ENCODE data around the gene RNF144A. TPM values are rescaled to one million over a fixed set of nuclear protein-coding genes. Genes with fewer than 3 reads are reported as not detected.

Gene RNF144A
- total RNA-seq, 4 donors from 2014 or later, result 27.3 to 47.3 (median 37.4) TPM

GRCh38 chr2:6968319-6969100 lies 51.3 kb downstream of the RNF144A start:
- peaks cover 0 to 12% (median 0%) of the 10 kb centered on the region in 4 donors for H3K4me1 ChIP-seq
- WGBS, 2 donors, result 76% methylated on average over 10 of the region's 10 CpGs
- H3K27ac ChIP-seq, result no peak overlapping the region
- TF ChIP-seq EP300 (IDR thresholded peaks at IDR 0.05) (no peak), CTCF (IDR thresholded peaks at IDR 0.05) (peak in 1 of 5 experiments; percentile 12)
- H3K9me3 ChIP-seq, result no peaks in the 10 kb centered on the region
- no peak for DNase-seq (ENCODE audit: low spot score in 2 of 2)
- no peak overlapping the region for H3K4me3 ChIP-seq
- H3K36me3 ChIP-seq, result peaks cover 0 to 5% (median 0%) of the 10 kb centered on the region in 3 donors
- no peaks in the 10 kb centered on the region for H3K27me3 ChIP-seq

- Histone ChIP-seq H3K4me3 (no peak overlapping the region), H3K27me3 (no peaks in the 10 kb centered on the region), H3K36me3 (peaks cover 0 to 5% (median 0%) of the 10 kb centered on the region in 3 donors), H3K9me3 (no peaks in the 10 kb centered on the region), H3K27ac (no peak overlapping the region), H3K4me1 (peaks cover 0 to 12% (median 0%) of the 10 kb centered on the region in 4 donors)
- TF ChIP-seq POLR2A (IDR thresholded peaks at IDR 0.05) (no peak), CTCF (IDR thresholded peaks at IDR 0.05) (no peak)
- WGBS, 2 donors, result 86 to 100% methylated on average over 1 of the region's 1 CpG
- DNase-seq (ENCODE audit: low spot score in 2 of 2), result no peak
Observed at GRCh38 chr2:6970551-6970950, 53.3 kb downstream of the RNF144A start.

GRCh38 chr2:6970976-6971480 lies 53.8 kb downstream of the RNF144A start:
- Histone ChIP-seq H3K27me3 (no peaks in the 10 kb centered on the region), H3K4me1 (peaks cover 0 to 13% (median 0%) of the 10 kb centered on the region in 4 donors), H3K36me3 (peaks cover 0 to 5% (median 0%) of the 10 kb centered on the region in 3 donors), H3K9me3 (no peaks in the 10 kb centered on the region), H3K27ac (no peak overlapping the region), H3K4me3 (no peak overlapping the region)
- TF ChIP-seq EP300 (IDR thresholded peaks at IDR 0.05) (no peak), POLR2A (IDR thresholded peaks at IDR 0.05) (no peak), CTCF (IDR thresholded peaks at IDR 0.05) (no peak)
- 85 to 91% methylated on average over 4 of the region's 4 CpGs for WGBS, 2 donors
- no peak for DNase-seq (ENCODE audit: low spot score in 2 of 2)

GRCh38 chr2:6971502-6971901 lies 54.3 kb downstream of the RNF144A start:
- no peaks in the 10 kb centered on the region for H3K27me3 ChIP-seq
- TF ChIP-seq POLR2A (IDR thresholded peaks at IDR 0.05) (no peak), CTCF (IDR thresholded peaks at IDR 0.05) (no peak), EP300 (IDR thresholded peaks at IDR 0.05) (no peak)
- peaks cover 0 to 15% (median 0%) of the 10 kb centered on the region in 4 donors for H3K4me1 ChIP-seq
- H3K27ac ChIP-seq, result no peak overlapping the region
- peaks cover 0 to 5% (median 0%) of the 10 kb centered on the region in 3 donors for H3K36me3 ChIP-seq
- 88 to 95% methylated on average over 2 of the region's 2 CpGs for WGBS, 2 donors
- no peak for DNase-seq (ENCODE audit: low spot score in 2 of 2)
- H3K9me3 ChIP-seq, result no peaks in the 10 kb centered on the region
- H3K4me3 ChIP-seq, result no peak overlapping the region

- WGBS, 2 donors, result 88 to 90% methylated on average over 5 of the region's 5 CpGs
- H3K27ac ChIP-seq, result no peak overlapping the region
Observed at GRCh38 chr2:6972067-6972710, 55.0 kb downstream of the RNF144A start.

More at GRCh38 chr2:6972067-6972710, 55.0 kb downstream of the RNF144A start:
- no peaks in the 10 kb centered on the region for H3K27me3 ChIP-seq
- H3K4me3 ChIP-seq, result no peak overlapping the region
- peaks cover 0 to 20% (median 0%) of the 10 kb centered on the region in 4 donors for H3K4me1 ChIP-seq
- no peak for TF ChIP-seq CTCF (IDR thresholded peaks at IDR 0.05)
- TF ChIP-seq EP300 (IDR thresholded peaks at IDR 0.05), result no peak
- no peak for TF ChIP-seq POLR2A (IDR thresholded peaks at IDR 0.05)
- H3K36me3 ChIP-seq, result peaks cover 0 to 5% (median 0%) of the 10 kb centered on the region in 3 donors
- no peak for DNase-seq (ENCODE audit: low spot score in 2 of 2)
- H3K9me3 ChIP-seq, result no peaks in the 10 kb centered on the region

Data from tibial nerve (tissue), 4 donors.